ENCODE data around the gene DNM3.
"Not testable (repeated sequence)": the region's sequence is repeated elsewhere in the genome, so short reads cannot be mapped to it uniquely, and the experiment has no call there.

DNM3 gene

GRCh38 chr1:171985639-171986038 is 144.3 kb downstream of the DNM3 start:
- DNase-seq: no peak

GRCh38 chr1:171988243-171988885 is 147.1 kb downstream of the DNM3 start:
- no peak for DNase-seq

GRCh38 chr1:171990371-171990770 is 149.1 kb downstream of the DNM3 start:
- no peak for DNase-seq

GRCh38 chr1:171994293-171994692 is 153.0 kb downstream of the DNM3 start:
- DNase-seq: no peak

GRCh38 chr1:171995573-171995972 is 154.3 kb downstream of the DNM3 start:
- no peak for DNase-seq

- DNase-seq: no peak
Measured at GRCh38 chr1:171997936-171998335, 156.6 kb downstream of the DNM3 start.

GRCh38 chr1:171998711-171999110 is 157.4 kb downstream of the DNM3 start:
- no peak for DNase-seq

GRCh38 chr1:171999756-172000155 is 158.5 kb downstream of the DNM3 start:
- DNase-seq: no peak

- DNase-seq: no peak
Measured at GRCh38 chr1:172001288-172001687, 160.0 kb downstream of the DNM3 start.

GRCh38 chr1:172002725-172003345 is 161.5 kb downstream of the DNM3 start:
- peak; percentile 19 for DNase-seq

- DNase-seq: no peak
Measured at GRCh38 chr1:172003766-172004530, 162.7 kb downstream of the DNM3 start.

GRCh38 chr1:172004671-172005070 is 163.4 kb downstream of the DNM3 start:
- DNase-seq: no peak

GRCh38 chr1:172005856-172006255 is 164.6 kb downstream of the DNM3 start:
- no peak for DNase-seq

- DNase-seq: no peak
Measured at GRCh38 chr1:172006660-172007059, 165.4 kb downstream of the DNM3 start.

- no peak for DNase-seq
Measured at GRCh38 chr1:172018727-172019311, 177.5 kb downstream of the DNM3 start.

GRCh38 chr1:172019976-172020375 is 178.7 kb downstream of the DNM3 start:
- DNase-seq: no peak

GRCh38 chr1:172024516-172024915 is 183.2 kb downstream of the DNM3 start:
- DNase-seq: no peak

GRCh38 chr1:172024944-172025738 is 183.8 kb downstream of the DNM3 start:
- DNase-seq: not testable (repeated sequence)

- DNase-seq: no peak
Measured at GRCh38 chr1:172040466-172040865, 199.2 kb downstream of the DNM3 start.

- no peak for DNase-seq
Measured at GRCh38 chr1:172041102-172041501, 199.8 kb downstream of the DNM3 start.

GRCh38 chr1:172041742-172042141 is 200.4 kb downstream of the DNM3 start:
- DNase-seq: no peak

GRCh38 chr1:172043900-172044299 is 202.6 kb downstream of the DNM3 start:
- DNase-seq: no peak

GRCh38 chr1:172051898-172052297 is 210.6 kb downstream of the DNM3 start:
- DNase-seq: no peak
